GM12878 (cell line): Measurements from ENCODE around the gene MIER1. TPM values are rescaled to one million over a fixed set of nuclear protein-coding genes. Genes with fewer than 3 reads are reported as not detected.

Experiments
- ATAC-seq: fragments of 200-7000 bp; cut with Tn5 transposase; 3 replicates; pipeline ENCODE4 v1.9.1; 2020; ENCODE audit warnings: mild to moderate bottlenecking, moderate library complexity
- BruUV-seq: library from RNA; stranded (reverse); fragments of 400-500 nt; replicated peaks from 2 replicates; lab custom pipeline; 2021; lab: Mats Ljungman, UMichigan
- CTCF ChIA-PET: fragments of 300-600 bp; sonication (Branson Sonifier 250); formaldehyde crosslinking; extraction: SDS; loops from one replicate; lab custom pipeline; 2021; ENCODE audit warnings: inconsistent platforms; lab: Yijun Ruan, JAX
- POLR2A ChIA-PET: fragments of 350-600 bp; formaldehyde crosslinking; extraction: SDS; loops from one replicate; lab custom pipeline; 2021; ENCODE audit warnings: inconsistent platforms; lab: Charles Lee
- RAD21 ChIA-PET: fragments of 300-600 bp; sonication (Branson Sonifier 250); formaldehyde crosslinking; loops from one replicate; lab custom pipeline; 2023; ENCODE audit warnings: antibody characterized with exemption; ENCODE audit not compliant: unreplicated experiment; lab: Charles Lee
- SMC1A ChIA-PET: fragments of 300-600 bp; sonication (Branson Sonifier 250); formaldehyde crosslinking; loops from one replicate; lab custom pipeline; 2023; ENCODE audit not compliant: unreplicated experiment, uncharacterized antibody; lab: Charles Lee
- DNase-seq: peaks from one replicate; pipeline ENCODE4 v3.0.0-alpha.2; 2011; ENCODE audit warnings: low read depth, low spot score
- FAIRE-seq: peaks from 3 replicates; lab custom pipeline; 2011; peaks lifted over from hg19 to GRCh38; lab: Jason Lieb, UNC
- H2AFZ ChIP-seq: 2 replicates; pipeline ENCODE4 v1.6.0; 2011; ENCODE audit warnings: low read depth, low read length, control low read depth; ENCODE audit not compliant: control insufficient read depth
- H3K27ac ChIP-seq: 2 replicates; pipeline ENCODE4 v1.5.1; 2011; ENCODE audit warnings: control low read depth; ENCODE audit not compliant: control insufficient read depth, insufficient read depth
- H3K27me3 ChIP-seq, 2 experiments: replicated peaks in 1 of 2; 2 replicates each; pipeline versions ENCODE4 v1.6.0 to v1.6.1; 2011; ENCODE audit warnings: low read length in 1 of 2; ENCODE audit not compliant: control insufficient read depth in 2 of 2, insufficient read depth in 2 of 2
- H3K36me3 ChIP-seq, 2 experiments: 2 replicates each; pipeline ENCODE4 v1.5.1; 2011; ENCODE audit warnings: low read length in 1 of 2; ENCODE audit not compliant: control insufficient read depth in 2 of 2, insufficient read depth in 2 of 2
- H3K4me1 ChIP-seq: 2 replicates; pipeline ENCODE4 v1.6.1; 2011; ENCODE audit warnings: mild to moderate bottlenecking, low read length, moderate library complexity, mixed read lengths; ENCODE audit not compliant: control insufficient read depth, insufficient read depth
- H3K4me2 ChIP-seq: 2 replicates; pipeline ENCODE4 v1.6.0; 2011; ENCODE audit warnings: control low read depth; ENCODE audit not compliant: control insufficient read depth, insufficient read depth
- H3K4me3 ChIP-seq: fragments of 200-600 bp; sonication (generic); 2 replicates; pipeline ENCODE4 v1.5.1; 2016
- H3K79me2 ChIP-seq: 2 replicates; pipeline ENCODE4 v1.6.0; 2011; ENCODE audit warnings: low read length; ENCODE audit not compliant: control insufficient read depth, insufficient read depth
- H3K9ac ChIP-seq: 2 replicates; pipeline ENCODE4 v1.8.0; 2011; ENCODE audit warnings: low read length, control low read depth, mixed read lengths; ENCODE audit not compliant: control insufficient read depth, insufficient read depth
- H3K9me3 ChIP-seq: replicated peaks from 3 replicates; pipeline ENCODE4 v1.5.1; 2011; ENCODE audit warnings: mild to moderate bottlenecking, low read length; ENCODE audit not compliant: control insufficient read depth, insufficient read depth
- H4K20me1 ChIP-seq: 2 replicates; pipeline ENCODE4 v1.6.0; 2011; ENCODE audit not compliant: control insufficient read depth, insufficient read depth
- FOXK2 ChIP-seq: fragments of 450-650 bp; IDR thresholded peaks from 2 replicates; pipeline ENCODE4 v1.6.1; 2017; ENCODE audit warnings: mild to moderate bottlenecking, moderate library complexity
- PAX5 ChIP-seq: IDR thresholded peaks from 2 replicates; pipeline ENCODE4 v1.6.1; 2011; ENCODE audit warnings: low read depth, low read length, borderline replicate concordance
- POLR2A ChIP-seq: IDR thresholded peaks from 2 replicates; pipeline ENCODE4 v1.6.1; 2011; ENCODE audit warnings: low read depth, mild to moderate bottlenecking, low read length
- SREBF1 ChIP-seq: IDR thresholded peaks from 2 replicates; pipeline ENCODE4 v1.6.1; 2012; ENCODE audit warnings: mild to moderate bottlenecking, low read length
- SREBF2 ChIP-seq: IDR thresholded peaks from 2 replicates; pipeline ENCODE4 v1.6.1; 2012; ENCODE audit warnings: mild to moderate bottlenecking, low read length
- WRNIP1 ChIP-seq: IDR thresholded peaks from 2 replicates; pipeline ENCODE4 v1.6.1; 2011; ENCODE audit warnings: low read depth, low read length, improper control_type of control experiment, borderline replicate concordance
- WGBS: methylation state at CpG from one replicate; pipeline ENCODE4 v1.1.6; 2016; ENCODE audit warnings: low lambda C conversion rate; ENCODE audit not compliant: insufficient replicate concordance, insufficient coverage; ENCODE audit errors: missing lambda C conversion rate; 5-methylcytosine and 5-hydroxymethylcytosine counted together
- in situ Hi-C: fragments of 300-500 bp; cut with MboI; formaldehyde crosslinking; loops from 9 replicates; pipeline ENCODE4 v1.14.3; 2018; ENCODE audit warnings: mixed read lengths
- intact Hi-C: fragments of 100-400 bp; cut with micrococcal nuclease; formaldehyde crosslinking; loops from one replicate; pipeline ENCODE4 v1.14.2; 2022; ENCODE audit not compliant: unreplicated experiment
- polyA plus RNA-seq, 11 experiments: library from polyadenylated mRNA; depleted of rRNA in 4 of 11; unstranded in 6 of 11; stranded (reverse) in 5 of 11; fragments of >200 nt; fragmentation: Nextera tagmentation in 4 of 11; fragmentation: Illumina TruSeq in 1 of 11; extraction: Ambion mirVana in 4 of 11; extraction: Trizol in 1 of 11; gene quantifications; 1 replicate in 1 of 11; 2 replicates in 10 of 11; pipeline versions ENCODE4 v1.2.1 to v1.2.3, GENCODE V29; 2011 to 2016; ENCODE audit warnings: inconsistent platforms in 2 of 11, missing spikeins in 2 of 11, low read depth in 1 of 11
- total RNA-seq, 4 experiments: library from RNA; depleted of rRNA in 3 of 4; stranded (reverse); fragments of >200 nt in 3 of 4; fragmentation: Illumina TruSeq in 1 of 4; extraction: Trizol in 1 of 4; gene quantifications; 2 replicates each; pipeline versions ENCODE4 v1.2.1 to v1.2.3, GENCODE V29; 2013 to 2021

The MIER1 gene
- total and polyA plus RNA-seq, 10 of the 15 experiments (the other 5 are each of a cell fraction or from before 2014, with no cell fraction given): 13.6 to 39.8 (median 25.7) TPM

DNA sequence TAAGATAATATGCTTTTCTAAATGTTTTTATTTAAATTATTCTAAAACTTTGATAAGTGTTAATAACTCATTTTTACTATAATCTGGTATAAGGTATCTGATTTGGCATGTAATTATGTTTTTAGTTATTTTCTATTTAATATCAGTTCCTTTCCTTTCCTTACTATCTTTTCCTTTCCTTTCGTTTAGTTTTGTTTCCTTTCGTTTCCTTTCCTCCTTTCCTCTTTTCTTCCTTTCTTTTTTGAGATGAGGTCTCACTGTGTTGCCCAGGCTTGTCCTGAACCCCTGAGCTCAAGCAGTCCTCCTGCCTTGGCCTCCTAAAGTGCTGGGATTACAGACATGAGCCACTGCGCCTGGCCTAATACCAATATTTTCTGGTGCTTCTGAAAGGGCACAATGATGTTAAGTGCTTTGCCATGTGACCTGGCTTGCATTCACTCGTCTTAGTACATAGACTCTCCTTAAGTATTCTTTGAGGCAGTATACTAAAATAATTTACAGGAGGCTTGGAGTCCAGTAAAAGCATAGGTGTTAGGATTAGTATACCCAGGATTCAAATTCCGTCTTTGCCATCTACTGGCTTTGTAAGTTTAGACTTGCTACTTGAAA lies 18.7 kb downstream of the MIER1 start:
- RAD21 ChIA-PET: no interaction called here
- POLR2A ChIA-PET: interaction anchor here (1.7 kb wide), 1 partner anchor 9 kb away, joined by 10 read pairs; no protein-coding TSS in a partner anchor
- no peak overlapping the region for H3K9ac ChIP-seq
- DNase-seq: no peak
- CTCF ChIA-PET: interaction anchor here (0.5 kb wide), 1 partner anchor 177 kb away, joined by 7 read pairs; no protein-coding TSS in a partner anchor
- H3K4me2 ChIP-seq: no peak overlapping the region
- ATAC-seq: no peak
- no peak overlapping the region for H3K4me3 ChIP-seq
- intact Hi-C loops (no loop called here), in situ Hi-C loops (loop anchor here (25.0 kb wide), 2 partner anchors 556 to 681 kb away; no protein-coding TSS in a partner anchor)
- SMC1A ChIA-PET: interaction anchor here (1.5 kb wide), 1 partner anchor 10 kb away, joined by 4 read pairs; no protein-coding TSS in a partner anchor
- TF ChIP-seq SREBF2: no peak
- no peak for TF ChIP-seq PAX5
- TF ChIP-seq WRNIP1: no peak
- TF ChIP-seq FOXK2: no peak
- no peak for TF ChIP-seq SREBF1
- TF ChIP-seq POLR2A: no peak
- no TSS peak for BruUV-seq
- H3K4me1 ChIP-seq: no peaks in the 10 kb centered on the region; the same call in 1 of the 2 replicates
- H3K27me3 ChIP-seq: no peaks in the 10 kb centered on the region
- H4K20me1 ChIP-seq: no peaks in the 10 kb centered on the region
- H3K27ac ChIP-seq: no peak overlapping the region
- no peak for FAIRE-seq
- no peak overlapping the region for H2AFZ ChIP-seq
- H3K9me3 ChIP-seq: no peaks in the 10 kb centered on the region
- H3K79me2 ChIP-seq: peaks cover 49% of the 10 kb centered on the region
- peaks cover 6 to 22% of the 10 kb centered on the region in 2 experiments for H3K36me3 ChIP-seq
- WGBS: 82% methylated on average over 5 of the region's 5 CpGs
